ENCODE data around the gene CMTM1.

DNA sequence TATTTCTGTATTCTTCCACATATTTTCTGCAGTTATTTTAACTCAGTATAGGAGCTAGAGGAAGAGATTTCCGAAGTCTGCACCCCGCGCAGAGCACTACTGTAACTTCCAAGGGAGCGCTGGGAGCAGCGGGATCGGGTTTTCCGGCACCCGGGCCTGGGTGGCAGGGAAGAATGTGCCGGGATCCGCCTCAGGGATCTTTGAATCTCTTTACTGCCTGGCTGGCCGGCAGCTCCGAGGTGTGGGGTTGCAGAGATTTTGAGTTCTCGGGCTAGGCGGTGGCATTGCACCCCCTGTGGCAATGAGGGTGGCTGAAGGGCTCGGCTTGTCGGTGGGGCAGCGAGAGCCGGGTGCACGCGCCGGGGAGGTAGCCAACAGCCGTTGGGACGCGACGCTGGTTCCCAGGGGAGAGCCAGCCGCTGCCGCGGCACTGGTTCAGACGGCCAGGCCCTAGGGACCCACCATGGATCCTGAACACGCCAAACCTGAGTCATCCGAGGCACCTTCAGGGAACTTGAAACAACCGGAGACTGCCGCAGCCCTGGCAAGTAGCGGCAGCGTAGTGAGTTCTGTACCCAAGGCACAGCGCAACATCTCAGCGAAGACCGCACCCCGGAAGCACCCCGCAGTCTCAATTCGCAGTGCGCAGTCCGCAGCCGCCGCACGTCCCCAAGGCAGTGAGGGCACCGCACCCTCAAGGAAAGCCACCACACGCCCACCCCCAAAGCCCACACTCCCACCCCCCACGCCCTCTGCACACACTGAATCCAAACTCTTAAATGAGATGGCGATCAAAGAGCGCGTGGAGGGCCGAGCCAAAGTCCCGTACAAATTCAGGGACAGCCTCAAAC lies at the start of gene CMTM1:
- TF ChIP-seq, protein P1, sequence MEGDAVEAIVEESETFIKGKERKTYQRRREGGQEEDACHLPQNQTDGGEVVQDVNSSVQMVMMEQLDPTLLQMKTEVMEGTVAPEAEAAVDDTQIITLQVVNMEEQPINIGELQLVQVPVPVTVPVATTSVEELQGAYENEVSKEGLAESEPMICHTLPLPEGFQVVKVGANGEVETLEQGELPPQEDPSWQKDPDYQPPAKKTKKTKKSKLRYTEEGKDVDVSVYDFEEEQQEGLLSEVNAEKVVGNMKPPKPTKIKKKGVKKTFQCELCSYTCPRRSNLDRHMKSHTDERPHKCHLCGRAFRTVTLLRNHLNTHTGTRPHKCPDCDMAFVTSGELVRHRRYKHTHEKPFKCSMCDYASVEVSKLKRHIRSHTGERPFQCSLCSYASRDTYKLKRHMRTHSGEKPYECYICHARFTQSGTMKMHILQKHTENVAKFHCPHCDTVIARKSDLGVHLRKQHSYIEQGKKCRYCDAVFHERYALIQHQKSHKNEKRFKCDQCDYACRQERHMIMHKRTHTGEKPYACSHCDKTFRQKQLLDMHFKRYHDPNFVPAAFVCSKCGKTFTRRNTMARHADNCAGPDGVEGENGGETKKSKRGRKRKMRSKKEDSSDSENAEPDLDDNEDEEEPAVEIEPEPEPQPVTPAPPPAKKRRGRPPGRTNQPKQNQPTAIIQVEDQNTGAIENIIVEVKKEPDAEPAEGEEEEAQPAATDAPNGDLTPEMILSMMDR (IDR thresholded peaks at IDR 0.05) = no peak
- TF ChIP-seq POLR2A (IDR thresholded peaks at IDR 0.05) = no peak
